ENCODE data around the gene AFMID.
"Not testable (repeated sequence)": the region's sequence is repeated elsewhere in the genome, so short reads cannot be mapped to it uniquely, and the experiment has no call there.

AFMID gene

GRCh38 chr17:78252701-78253635, 65.8 kb downstream of the AFMID start:
- in situ Hi-C loops (cut with HindIII; ENCODE audit: low sequenced_read_pairs): no loop called here

- in situ Hi-C loops (cut with HindIII; ENCODE audit: low sequenced_read_pairs): not testable (repeated sequence)
Observed at GRCh38 chr17:78253636-78253945, 66.4 kb downstream of the AFMID start.

GRCh38 chr17:78253946-78254672, 66.9 kb downstream of the AFMID start:
- in situ Hi-C loops (cut with HindIII; ENCODE audit: low sequenced_read_pairs): no loop called here

GRCh38 chr17:78255029-78255656, 68.0 kb downstream of the AFMID start:
- in situ Hi-C loops (cut with HindIII; ENCODE audit: low sequenced_read_pairs): no loop called here

GRCh38 chr17:78255953-78256706, 69.0 kb downstream of the AFMID start:
- in situ Hi-C loops (cut with HindIII; ENCODE audit: low sequenced_read_pairs): no loop called here

GRCh38 chr17:78256707-78257591, 69.8 kb downstream of the AFMID start:
- in situ Hi-C loops (cut with HindIII; ENCODE audit: low sequenced_read_pairs): no loop called here

Measured in endothelial cell of hepatic sinusoid (primary cell).